Keratinocyte (primary cell): Measurements from ENCODE around the gene COCH. TPM values are rescaled to one million over a fixed set of nuclear protein-coding genes. Genes with fewer than 3 reads are reported as not detected.

Experiments used
- DNase-seq: peaks from one replicate; pipeline ENCODE4 v3.0.0-alpha.2; 2011; ENCODE audit warnings: low read depth, missing footprints, low spot score
- FAIRE-seq: peaks from 2 replicates; lab custom pipeline; 2011; peaks lifted over from hg19 to GRCh38; lab: Jason Lieb, UNC
- H2AFZ ChIP-seq: 2 replicates; pipeline ENCODE4 v1.6.0; 2012; ENCODE audit warnings: low read length, control low read depth, inconsistent platforms; ENCODE audit not compliant: control insufficient read depth
- H3K27ac ChIP-seq: 2 replicates; pipeline ENCODE4 v1.5.1; 2011; ENCODE audit warnings: low read length; ENCODE audit not compliant: control insufficient read depth, insufficient read depth
- H3K27me3 ChIP-seq: 3 replicates; pipeline ENCODE4 v1.6.0; 2011; ENCODE audit warnings: low read length; ENCODE audit not compliant: control insufficient read depth, insufficient read depth; ENCODE audit errors: extremely low read depth
- H3K36me3 ChIP-seq, 2 experiments: 2 replicates in 1 of 2; 3 replicates in 1 of 2; pipeline ENCODE4 v1.5.1; 2011; ENCODE audit warnings: low read length in 2 of 2, mild to moderate bottlenecking in 1 of 2; ENCODE audit not compliant: control insufficient read depth in 2 of 2, insufficient read depth in 2 of 2; ENCODE audit errors: extremely low read depth in 1 of 2
- H3K4me1 ChIP-seq: 3 replicates; pipeline ENCODE4 v1.5.1; 2011; ENCODE audit warnings: low read length; ENCODE audit not compliant: control insufficient read depth, insufficient read depth; ENCODE audit errors: extremely low read depth
- H3K4me2 ChIP-seq: 3 replicates; pipeline ENCODE4 v1.6.0; 2011; ENCODE audit warnings: low read depth, low read length; ENCODE audit not compliant: control insufficient read depth, insufficient read depth; ENCODE audit errors: extremely low read depth
- H3K4me3 ChIP-seq, 3 experiments: fragments of 200-600 bp in 1 of 3; sonication (generic) in 1 of 3; 2 replicates in 2 of 3; 3 replicates in 1 of 3; pipeline ENCODE4 v1.5.1; 2011 to 2016; ENCODE audit warnings: low read length in 3 of 3, mild to moderate bottlenecking in 3 of 3, control low read depth in 2 of 3, inconsistent platforms in 1 of 3, low read depth in 1 of 3, mixed read lengths in 1 of 3, mixed run types in 1 of 3, moderate library complexity in 1 of 3; ENCODE audit not compliant: control insufficient read depth in 2 of 3, insufficient read depth in 2 of 3; ENCODE audit errors: extremely low read depth in 1 of 3
- H3K79me2 ChIP-seq: 2 replicates; pipeline ENCODE4 v1.6.0; 2012; ENCODE audit warnings: low read length; ENCODE audit not compliant: control insufficient read depth, insufficient read depth
- H3K9ac ChIP-seq: 3 replicates; pipeline ENCODE4 v1.6.0; 2011; ENCODE audit warnings: low read length; ENCODE audit not compliant: control insufficient read depth, insufficient read depth; ENCODE audit errors: extremely low read depth
- H3K9me1 ChIP-seq: 3 replicates; pipeline ENCODE4 v1.6.0; 2011; ENCODE audit warnings: low read length; ENCODE audit not compliant: control insufficient read depth, insufficient read depth; ENCODE audit errors: extremely low read depth
- H3K9me3 ChIP-seq: 2 replicates; pipeline ENCODE4 v1.5.1; 2012; ENCODE audit warnings: low read depth, low read length; ENCODE audit not compliant: control insufficient read depth
- H4K20me1 ChIP-seq: 3 replicates; pipeline ENCODE4 v1.6.0; 2011; ENCODE audit warnings: low read length; ENCODE audit not compliant: control insufficient read depth, insufficient read depth; ENCODE audit errors: extremely low read depth
- EZH2 ChIP-seq: IDR thresholded peaks from one replicate; pipeline ENCODE4 v1.6.1; 2012; ENCODE audit warnings: inconsistent platforms, mild to moderate bottlenecking, low read length, moderate library complexity
- dilution Hi-C: fragments of 300-500 bp; cut with MboI; formaldehyde crosslinking; loops from one replicate; pipeline ENCODE4 v1.7.0; 2020; ENCODE audit warnings: low sequenced_read_pairs; ENCODE audit not compliant: extremely low pct_ligation_motif_present
- polyA plus RNA-seq, 5 experiments: library from polyadenylated mRNA; depleted of rRNA in 3 of 5; stranded (reverse) in 3 of 5; stranded (forward) in 1 of 5; unstranded in 1 of 5; fragments of >200 nt; gene quantifications; 1 replicate in 1 of 5; 2 replicates in 3 of 5; 3 replicates in 1 of 5; pipeline versions ENCODE4 v1.2.1 to v1.2.3, GENCODE V29; 2011 to 2012; ENCODE audit warnings: missing spikeins in 2 of 5, low read depth in 1 of 5, low replicate concordance in 1 of 5
- TF ChIP-seq, protein P1 (sequence below), 3 experiments: IDR thresholded peaks in 1 of 3; conservative IDR thresholded peaks in 1 of 3; optimal IDR thresholded peaks in 1 of 3; 2 replicates in 2 of 3; 3 replicates in 1 of 3; pipeline versions ENCODE3 to v1.5.1; 2011; ENCODE audit warnings: low read length in 3 of 3, mild to moderate bottlenecking in 3 of 3, moderate library complexity in 2 of 3, control low read depth in 1 of 3, inconsistent platforms in 1 of 3; ENCODE audit not compliant: insufficient read depth in 2 of 3; ENCODE audit errors: extremely low read depth in 1 of 3

Gene COCH
- polyA plus RNA-seq, 1 donor (not counting 4 experiments of a cell fraction or from before 2014, with no cell fraction given) = 0.03 TPM

DNA sequence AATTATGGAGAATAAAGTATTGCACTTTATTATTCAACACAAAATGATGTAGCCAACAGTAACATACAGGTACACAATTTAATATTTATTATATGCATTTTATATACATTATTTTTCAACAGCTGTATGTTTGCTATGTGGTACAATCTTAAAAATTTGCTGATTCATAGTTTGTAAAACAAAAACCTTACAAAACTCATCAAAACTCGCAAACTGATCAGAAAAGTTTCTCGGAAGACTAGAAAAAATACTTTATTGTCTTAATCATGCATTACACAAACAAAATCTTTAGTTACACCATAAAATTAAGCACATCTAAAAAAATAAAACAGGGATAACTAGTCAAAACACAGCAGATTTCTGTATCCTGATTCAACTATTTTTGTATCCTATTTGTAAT, 19.5 kb downstream of the COCH start:
- H3K27me3 ChIP-seq = no peaks in the 10 kb centered on the region
- dilution Hi-C loops = no loop called here
- H3K4me2 ChIP-seq = no peak overlapping the region
- no peaks in the 10 kb centered on the region for H4K20me1 ChIP-seq
- no peaks in the 10 kb centered on the region for H3K79me2 ChIP-seq
- no peak overlapping the region for H2AFZ ChIP-seq
- H3K9me1 ChIP-seq = no peaks in the 10 kb centered on the region
- H3K36me3 ChIP-seq = peaks cover 3 to 15% of the 10 kb centered on the region in 2 experiments
- no peak overlapping the region for H3K27ac ChIP-seq
- no peaks in the 10 kb centered on the region for H3K4me1 ChIP-seq
- no peak for TF ChIP-seq EZH2
- TF ChIP-seq, protein P1, sequence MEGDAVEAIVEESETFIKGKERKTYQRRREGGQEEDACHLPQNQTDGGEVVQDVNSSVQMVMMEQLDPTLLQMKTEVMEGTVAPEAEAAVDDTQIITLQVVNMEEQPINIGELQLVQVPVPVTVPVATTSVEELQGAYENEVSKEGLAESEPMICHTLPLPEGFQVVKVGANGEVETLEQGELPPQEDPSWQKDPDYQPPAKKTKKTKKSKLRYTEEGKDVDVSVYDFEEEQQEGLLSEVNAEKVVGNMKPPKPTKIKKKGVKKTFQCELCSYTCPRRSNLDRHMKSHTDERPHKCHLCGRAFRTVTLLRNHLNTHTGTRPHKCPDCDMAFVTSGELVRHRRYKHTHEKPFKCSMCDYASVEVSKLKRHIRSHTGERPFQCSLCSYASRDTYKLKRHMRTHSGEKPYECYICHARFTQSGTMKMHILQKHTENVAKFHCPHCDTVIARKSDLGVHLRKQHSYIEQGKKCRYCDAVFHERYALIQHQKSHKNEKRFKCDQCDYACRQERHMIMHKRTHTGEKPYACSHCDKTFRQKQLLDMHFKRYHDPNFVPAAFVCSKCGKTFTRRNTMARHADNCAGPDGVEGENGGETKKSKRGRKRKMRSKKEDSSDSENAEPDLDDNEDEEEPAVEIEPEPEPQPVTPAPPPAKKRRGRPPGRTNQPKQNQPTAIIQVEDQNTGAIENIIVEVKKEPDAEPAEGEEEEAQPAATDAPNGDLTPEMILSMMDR (optimal IDR thresholded peaks at IDR 0.05 in 1 of 3, IDR thresholded peaks at IDR 0.05 in 1 of 3, conservative IDR thresholded peaks at IDR 0.05 in 1 of 3; ENCODE audit: extremely low read depth in 1 of 3, insufficient read depth in 2 of 3, low read length in 3 of 3) = no peak
- H3K9ac ChIP-seq = no peak overlapping the region
- DNase-seq = no peak
- no peak for FAIRE-seq
- H3K4me3 ChIP-seq = no peak overlapping the region
- no peaks in the 10 kb centered on the region for H3K9me3 ChIP-seq

DNA sequence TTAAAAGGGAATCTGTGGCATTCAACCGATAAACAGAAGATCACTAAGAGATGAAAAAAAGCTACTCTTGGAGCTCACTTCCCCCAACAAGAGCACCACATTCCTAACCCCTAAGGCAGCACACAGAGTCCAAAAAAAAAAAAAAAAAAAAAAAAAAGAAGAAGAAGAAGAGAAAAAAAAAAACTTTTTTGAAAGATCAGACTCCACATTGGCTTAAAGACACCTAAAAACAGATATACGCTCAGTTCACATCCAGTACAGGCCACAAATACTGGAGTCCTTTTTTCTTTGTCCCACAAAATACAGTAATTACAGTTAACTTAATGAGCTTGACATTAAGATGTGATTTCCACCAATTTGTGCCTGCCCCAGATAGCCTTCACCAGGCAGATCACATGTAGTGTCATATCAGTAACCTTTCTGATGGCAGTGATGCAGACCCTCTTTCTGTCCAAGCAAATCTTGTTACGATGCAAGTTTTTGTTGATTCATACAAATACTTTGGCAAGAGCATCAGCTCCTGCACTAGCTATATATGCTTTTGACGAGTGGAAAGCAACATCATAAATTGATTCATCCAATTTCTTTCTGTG, 20.7 kb downstream of the COCH start:
- TF ChIP-seq, protein P1 (optimal IDR thresholded peaks at IDR 0.05 in 1 of 3, IDR thresholded peaks at IDR 0.05 in 1 of 3, conservative IDR thresholded peaks at IDR 0.05 in 1 of 3; ENCODE audit: extremely low read depth in 1 of 3, insufficient read depth in 2 of 3, low read length in 3 of 3) = no peak
- no peak for TF ChIP-seq EZH2
- H3K36me3 ChIP-seq = peaks cover 4 to 15% of the 10 kb centered on the region in 2 experiments
- FAIRE-seq = no peak

More for the DNA sequence above, 20.7 kb downstream of the COCH start:
- Histone ChIP-seq H3K9me1 (no peaks in the 10 kb centered on the region), H2AFZ (no peak overlapping the region), H3K27me3 (no peaks in the 10 kb centered on the region), H3K9me3 (no peaks in the 10 kb centered on the region), H3K4me1 (no peaks in the 10 kb centered on the region), H3K79me2 (no peaks in the 10 kb centered on the region), H4K20me1 (no peaks in the 10 kb centered on the region), H3K4me3 (no peak overlapping the region), H3K4me2 (no peak overlapping the region), H3K9ac (no peak overlapping the region), H3K27ac (no peak overlapping the region)
- dilution Hi-C loops = no loop called here
- no peak for DNase-seq
